HEK293 (cell line): ENCODE results near the gene RASSF1.

ENCODE experiments used
- CTCF ChIA-PET: fragments of 350-600 bp; formaldehyde crosslinking; extraction: SDS; loops from one replicate; lab custom pipeline; 2021; ENCODE audit warnings: antibody characterized with exemption; lab: Yijun Ruan, JAX
- POLR2A ChIA-PET: fragments of 300-600 bp; formaldehyde crosslinking; extraction: SDS; loops from one replicate; lab custom pipeline; 2020; ENCODE audit warnings: antibody characterized with exemption, inconsistent platforms; lab: Yijun Ruan, JAX
- H3K27ac ChIP-seq: fragments of 200-500 bp; sonication (Bioruptor generic); 2 replicates; pipeline ENCODE4 v1.5.1; 2014; ENCODE audit warnings: low read depth, low read length, control low read depth, inconsistent platforms; ENCODE audit errors: extremely low read depth
- H3K36me3 ChIP-seq, 2 experiments: fragments of 200-500 bp in 1 of 2; sonication (Bioruptor generic) in 1 of 2; 1 replicate in 1 of 2; 2 replicates in 1 of 2; pipeline ENCODE4 v1.5.1; 2014 to 2017; ENCODE audit warnings: inconsistent platforms in 2 of 2, low read length in 2 of 2; ENCODE audit not compliant: control insufficient read depth in 2 of 2, insufficient read depth in 1 of 2
- H3K4me1 ChIP-seq: fragments of 200-500 bp; sonication (Bioruptor generic); 2 replicates; pipeline ENCODE4 v1.5.1; 2014; ENCODE audit warnings: mild to moderate bottlenecking, low read length, inconsistent platforms; ENCODE audit not compliant: control insufficient read depth, insufficient read depth
- H3K4me3 ChIP-seq: 2 replicates; pipeline ENCODE4 v1.5.1; 2011; ENCODE audit warnings: low read depth, mild to moderate bottlenecking, control low read depth, low read length, moderate library complexity
- H3K9me3 ChIP-seq: fragments of 200-500 bp; sonication (Bioruptor generic); 2 replicates; pipeline ENCODE4 v1.5.1; 2014; ENCODE audit warnings: low read depth, low read length, inconsistent platforms; ENCODE audit not compliant: control insufficient read depth, insufficient read depth
- GLI2 ChIP-seq: fragments of 450-650 bp; formaldehyde crosslinking; IDR thresholded peaks from 2 replicates; pipeline ENCODE4; 2017; ENCODE audit warnings: missing biosample characterization, missing genetic modification characterization, low read depth, borderline replicate concordance
- PRDM1 ChIP-seq: fragments of 450-650 bp; formaldehyde crosslinking; IDR thresholded peaks from 2 replicates; pipeline ENCODE4; 2016; ENCODE audit warnings: missing biosample characterization, missing genetic modification characterization
- TRIM28 ChIP-seq: IDR thresholded peaks from 2 replicates; pipeline ENCODE4 v1.6.1; 2011; ENCODE audit warnings: low read length, control low read depth, borderline replicate concordance
- ZBTB20 ChIP-seq: fragments of 450-650 bp; formaldehyde crosslinking; IDR thresholded peaks from 2 replicates; pipeline ENCODE4 v1.5.1; 2016; ENCODE audit warnings: missing biosample characterization, missing genetic modification characterization
- ZNF19 ChIP-seq: fragments of 450-650 bp; formaldehyde crosslinking; IDR thresholded peaks from 2 replicates; pipeline ENCODE4; 2016; ENCODE audit warnings: missing biosample characterization, missing genetic modification characterization, low read depth
- ZNF202 ChIP-seq: fragments of 450-650 bp; formaldehyde crosslinking; IDR thresholded peaks from 2 replicates; pipeline ENCODE4 v1.5.1; 2016; ENCODE audit warnings: missing biosample characterization, missing genetic modification characterization, borderline replicate concordance
- ZNF404 ChIP-seq: fragments of 450-650 bp; formaldehyde crosslinking; IDR thresholded peaks from 2 replicates; pipeline ENCODE4 v1.5.1; 2017; ENCODE audit warnings: missing biosample characterization, missing genetic modification characterization
- ZNF416 ChIP-seq: fragments of 450-650 bp; formaldehyde crosslinking; IDR thresholded peaks from 2 replicates; pipeline ENCODE4 v1.5.1; 2016; ENCODE audit warnings: missing biosample characterization, missing genetic modification characterization
- ZNF423 ChIP-seq: fragments of 450-650 bp; formaldehyde crosslinking; IDR thresholded peaks from 2 replicates; pipeline ENCODE4 v1.5.1; 2016; ENCODE audit warnings: missing biosample characterization, missing genetic modification characterization
- ZNF544 ChIP-seq: fragments of 450-650 bp; formaldehyde crosslinking; IDR thresholded peaks from 2 replicates; pipeline ENCODE4 v1.5.0; 2017; ENCODE audit warnings: missing biosample characterization, missing genetic modification characterization
- ZNF621 ChIP-seq: fragments of 450-650 bp; formaldehyde crosslinking; IDR thresholded peaks from 2 replicates; pipeline ENCODE4 v1.5.1; 2017; ENCODE audit warnings: missing biosample characterization, missing genetic modification characterization
- TF ChIP-seq, protein P1 (sequence below): fragments of 450-650 bp; formaldehyde crosslinking; IDR thresholded peaks from 2 replicates; pipeline ENCODE4 v1.5.1; 2016; ENCODE audit warnings: missing biosample characterization, missing genetic modification characterization
- TF ChIP-seq, protein P2 (sequence below): fragments of 450-650 bp; formaldehyde crosslinking; IDR thresholded peaks from 2 replicates; pipeline ENCODE4 v1.5.1; 2016; ENCODE audit warnings: missing biosample characterization, missing genetic modification characterization
- TF ChIP-seq, protein P3 (sequence below): fragments of 450-650 bp; formaldehyde crosslinking; optimal IDR thresholded peaks from 2 replicates; pipeline ENCODE3; 2016; ENCODE audit warnings: missing biosample characterization, mild to moderate bottlenecking, missing genetic modification characterization
- TF ChIP-seq, protein P4 (sequence below): fragments of 450-650 bp; formaldehyde crosslinking; IDR thresholded peaks from 2 replicates; pipeline ENCODE4 v1.5.1; 2016; ENCODE audit warnings: missing biosample characterization, missing genetic modification characterization
- TF ChIP-seq, protein P5 (sequence below): fragments of 450-650 bp; formaldehyde crosslinking; IDR thresholded peaks from 2 replicates; pipeline ENCODE4 v1.5.1; 2017; ENCODE audit warnings: missing biosample characterization, mild to moderate bottlenecking, missing genetic modification characterization, moderate library complexity

RASSF1 gene

DNA sequence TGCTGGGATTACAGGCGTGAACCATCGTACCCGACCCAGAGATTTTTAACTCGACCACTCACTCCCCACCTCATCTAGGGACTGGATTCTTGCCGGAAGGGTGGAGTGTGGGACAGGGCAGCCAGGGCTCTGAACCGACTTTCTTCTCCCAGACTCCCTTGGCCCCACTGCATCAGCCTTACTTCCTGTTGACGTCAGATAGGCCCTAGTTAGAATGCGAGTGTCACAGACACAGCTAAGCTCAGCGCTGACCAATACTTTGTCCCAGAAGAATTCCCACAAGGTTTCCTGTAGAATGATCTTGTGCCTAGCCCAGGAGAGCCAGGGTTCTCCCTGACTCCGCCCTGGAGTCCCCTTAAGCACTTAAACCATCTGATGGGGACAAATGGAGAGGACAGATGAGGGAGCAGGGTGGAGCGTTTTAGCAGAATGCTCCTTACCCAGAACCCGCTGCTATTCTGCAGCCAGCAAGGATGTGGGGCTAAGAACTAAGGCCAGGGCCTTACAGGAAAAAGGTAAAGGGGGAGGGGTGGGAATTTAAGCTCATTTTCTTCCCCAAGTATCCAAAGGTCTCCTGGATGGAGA, 6.8 kb downstream of the RASSF1 start (continued):
- TF ChIP-seq, protein P1, sequence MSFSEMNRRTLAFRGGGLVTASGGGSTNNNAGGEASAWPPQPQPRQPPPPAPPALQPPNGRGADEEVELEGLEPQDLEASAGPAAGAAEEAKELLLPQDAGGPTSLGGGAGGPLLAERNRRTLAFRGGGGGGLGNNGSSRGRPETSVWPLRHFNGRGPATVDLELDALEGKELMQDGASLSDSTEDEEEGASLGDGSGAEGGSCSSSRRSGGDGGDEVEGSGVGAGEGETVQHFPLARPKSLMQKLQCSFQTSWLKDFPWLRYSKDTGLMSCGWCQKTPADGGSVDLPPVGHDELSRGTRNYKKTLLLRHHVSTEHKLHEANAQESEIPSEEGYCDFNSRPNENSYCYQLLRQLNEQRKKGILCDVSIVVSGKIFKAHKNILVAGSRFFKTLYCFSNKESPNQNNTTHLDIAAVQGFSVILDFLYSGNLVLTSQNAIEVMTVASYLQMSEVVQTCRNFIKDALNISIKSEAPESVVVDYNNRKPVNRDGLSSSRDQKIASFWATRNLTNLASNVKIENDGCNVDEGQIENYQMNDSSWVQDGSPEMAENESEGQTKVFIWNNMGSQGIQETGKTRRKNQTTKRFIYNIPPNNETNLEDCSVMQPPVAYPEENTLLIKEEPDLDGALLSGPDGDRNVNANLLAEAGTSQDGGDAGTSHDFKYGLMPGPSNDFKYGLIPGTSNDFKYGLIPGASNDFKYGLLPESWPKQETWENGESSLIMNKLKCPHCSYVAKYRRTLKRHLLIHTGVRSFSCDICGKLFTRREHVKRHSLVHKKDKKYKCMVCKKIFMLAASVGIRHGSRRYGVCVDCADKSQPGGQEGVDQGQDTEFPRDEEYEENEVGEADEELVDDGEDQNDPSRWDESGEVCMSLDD (tag by site-specific recombination), result no peak
- TF ChIP-seq PRDM1 (tag by site-specific recombination) (no peak), ZNF19 (tag by site-specific recombination) (no peak), GLI2 (tag by site-specific recombination) (no peak)

DNA sequence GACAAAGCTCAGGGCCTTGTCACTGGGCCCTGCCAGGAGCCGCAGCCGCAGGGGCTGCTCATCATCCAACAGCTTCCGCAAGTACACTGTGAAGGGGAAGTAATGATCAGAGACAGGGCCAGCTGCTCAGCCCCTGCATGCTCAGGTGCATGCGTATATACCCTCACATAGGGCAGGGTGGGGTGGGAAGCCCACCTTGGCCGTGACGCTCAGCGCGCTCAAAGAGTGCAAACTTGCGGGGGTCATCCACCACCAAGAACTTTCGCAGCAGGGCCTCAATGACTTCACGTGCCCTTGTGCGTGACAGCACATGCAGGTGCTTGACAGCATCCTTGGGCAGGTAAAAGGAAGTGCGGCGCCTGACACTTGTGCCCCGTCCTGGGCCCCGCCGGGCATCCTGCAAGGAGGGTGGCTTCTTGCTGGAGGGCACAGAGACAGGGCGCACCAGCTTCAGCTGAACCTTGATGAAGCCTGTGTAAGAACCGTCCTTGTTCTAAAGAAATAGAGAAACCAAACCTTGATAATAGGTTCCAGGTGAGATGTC, 9.2 kb downstream of the RASSF1 start:
- no peaks in the 10 kb centered on the region for H3K9me3 ChIP-seq
- no peak overlapping the region for H3K27ac ChIP-seq
- POLR2A ChIA-PET, result interaction anchor here (1.0 to 1.3 kb wide), 2 partner anchors 11 to 32 kb away, joined by 3 read pairs; partner anchors contain the start of genes HYAL3 and NAA80
- TF ChIP-seq ZBTB20 (tag by site-specific recombination) (no peak), ZNF621 (tag by site-specific recombination) (no peak), ZNF404 (tag by site-specific recombination) (no peak), ZNF202 (no peak), ZNF544 (tag by site-specific recombination) (no peak), TRIM28 (no peak), ZNF416 (tag by site-specific recombination) (no peak), ZNF423 (no peak)
- TF ChIP-seq, protein P2, sequence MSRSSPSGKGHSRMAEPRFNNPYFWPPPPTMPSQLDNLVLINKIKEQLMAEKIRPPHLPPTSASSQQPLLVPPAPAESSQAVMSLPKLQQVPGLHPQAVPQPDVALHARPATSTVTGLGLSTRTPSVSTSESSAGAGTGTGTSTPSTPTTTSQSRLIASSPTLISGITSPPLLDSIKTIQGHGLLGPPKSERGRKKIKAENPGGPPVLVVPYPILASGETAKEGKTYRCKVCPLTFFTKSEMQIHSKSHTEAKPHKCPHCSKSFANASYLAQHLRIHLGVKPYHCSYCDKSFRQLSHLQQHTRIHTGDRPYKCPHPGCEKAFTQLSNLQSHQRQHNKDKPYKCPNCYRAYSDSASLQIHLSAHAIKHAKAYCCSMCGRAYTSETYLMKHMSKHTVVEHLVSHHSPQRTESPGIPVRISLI (tag by site-specific recombination), result no peak
- TF ChIP-seq, protein P3, sequence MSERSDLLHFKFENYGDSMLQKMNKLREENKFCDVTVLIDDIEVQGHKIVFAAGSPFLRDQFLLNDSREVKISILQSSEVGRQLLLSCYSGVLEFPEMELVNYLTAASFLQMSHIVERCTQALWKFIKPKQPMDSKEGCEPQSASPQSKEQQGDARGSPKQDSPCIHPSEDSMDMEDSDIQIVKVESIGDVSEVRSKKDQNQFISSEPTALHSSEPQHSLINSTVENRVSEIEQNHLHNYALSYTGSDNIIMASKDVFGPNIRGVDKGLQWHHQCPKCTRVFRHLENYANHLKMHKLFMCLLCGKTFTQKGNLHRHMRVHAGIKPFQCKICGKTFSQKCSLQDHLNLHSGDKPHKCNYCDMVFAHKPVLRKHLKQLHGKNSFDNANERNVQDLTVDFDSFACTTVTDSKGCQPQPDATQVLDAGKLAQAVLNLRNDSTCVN (tag by site-specific recombination), result no peak
- TF ChIP-seq, protein P4, sequence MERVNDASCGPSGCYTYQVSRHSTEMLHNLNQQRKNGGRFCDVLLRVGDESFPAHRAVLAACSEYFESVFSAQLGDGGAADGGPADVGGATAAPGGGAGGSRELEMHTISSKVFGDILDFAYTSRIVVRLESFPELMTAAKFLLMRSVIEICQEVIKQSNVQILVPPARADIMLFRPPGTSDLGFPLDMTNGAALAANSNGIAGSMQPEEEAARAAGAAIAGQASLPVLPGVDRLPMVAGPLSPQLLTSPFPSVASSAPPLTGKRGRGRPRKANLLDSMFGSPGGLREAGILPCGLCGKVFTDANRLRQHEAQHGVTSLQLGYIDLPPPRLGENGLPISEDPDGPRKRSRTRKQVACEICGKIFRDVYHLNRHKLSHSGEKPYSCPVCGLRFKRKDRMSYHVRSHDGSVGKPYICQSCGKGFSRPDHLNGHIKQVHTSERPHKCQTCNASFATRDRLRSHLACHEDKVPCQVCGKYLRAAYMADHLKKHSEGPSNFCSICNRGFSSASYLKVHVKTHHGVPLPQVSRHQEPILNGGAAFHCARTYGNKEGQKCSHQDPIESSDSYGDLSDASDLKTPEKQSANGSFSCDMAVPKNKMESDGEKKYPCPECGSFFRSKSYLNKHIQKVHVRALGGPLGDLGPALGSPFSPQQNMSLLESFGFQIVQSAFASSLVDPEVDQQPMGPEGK (tag by site-specific recombination), result no peak
- TF ChIP-seq, protein P5, sequence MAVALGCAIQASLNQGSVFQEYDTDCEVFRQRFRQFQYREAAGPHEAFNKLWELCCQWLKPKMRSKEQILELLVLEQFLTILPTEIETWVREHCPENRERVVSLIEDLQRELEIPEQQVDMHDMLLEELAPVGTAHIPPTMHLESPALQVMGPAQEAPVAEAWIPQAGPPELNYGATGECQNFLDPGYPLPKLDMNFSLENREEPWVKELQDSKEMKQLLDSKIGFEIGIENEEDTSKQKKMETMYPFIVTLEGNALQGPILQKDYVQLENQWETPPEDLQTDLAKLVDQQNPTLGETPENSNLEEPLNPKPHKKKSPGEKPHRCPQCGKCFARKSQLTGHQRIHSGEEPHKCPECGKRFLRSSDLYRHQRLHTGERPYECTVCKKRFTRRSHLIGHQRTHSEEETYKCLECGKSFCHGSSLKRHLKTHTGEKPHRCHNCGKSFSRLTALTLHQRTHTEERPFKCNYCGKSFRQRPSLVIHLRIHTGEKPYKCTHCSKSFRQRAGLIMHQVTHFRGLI (tag by site-specific recombination), result no peak
- no peak overlapping the region for H3K4me3 ChIP-seq
- CTCF ChIA-PET, result no interaction called here
- H3K36me3 ChIP-seq, result peaks cover 6 to 61% of the 10 kb centered on the region in 2 experiments
- no peaks in the 10 kb centered on the region; the same call in 1 of the 2 replicates for H3K4me1 ChIP-seq
